Measurements from ENCODE around the gene ATP13A3.

Gene ATP13A3

DNA sequence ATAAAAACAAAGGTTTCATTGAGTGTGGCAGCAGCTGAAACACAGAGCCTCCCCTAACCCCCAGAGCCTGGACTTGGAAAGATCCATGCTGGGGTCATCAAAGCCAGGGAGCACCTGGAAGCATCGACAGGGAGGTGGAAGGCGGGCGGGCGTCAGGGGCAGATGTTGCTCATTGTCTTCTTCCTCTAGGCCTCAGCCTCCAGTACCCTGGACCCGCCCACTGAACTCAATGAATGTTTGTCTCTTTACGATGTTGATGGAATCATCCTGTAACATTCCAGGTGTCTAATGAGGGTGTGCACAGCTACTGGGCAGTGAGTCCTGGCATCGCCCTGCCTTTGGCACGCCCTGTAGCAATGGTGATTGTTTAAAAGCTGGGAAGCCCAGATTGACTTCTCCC, 97.5 kb downstream of the ATP13A3 start:
- no peaks in the 10 kb centered on the region for H3K36me3 Mint-ChIP-seq (ENCODE audit: insufficient read depth)

DNA sequence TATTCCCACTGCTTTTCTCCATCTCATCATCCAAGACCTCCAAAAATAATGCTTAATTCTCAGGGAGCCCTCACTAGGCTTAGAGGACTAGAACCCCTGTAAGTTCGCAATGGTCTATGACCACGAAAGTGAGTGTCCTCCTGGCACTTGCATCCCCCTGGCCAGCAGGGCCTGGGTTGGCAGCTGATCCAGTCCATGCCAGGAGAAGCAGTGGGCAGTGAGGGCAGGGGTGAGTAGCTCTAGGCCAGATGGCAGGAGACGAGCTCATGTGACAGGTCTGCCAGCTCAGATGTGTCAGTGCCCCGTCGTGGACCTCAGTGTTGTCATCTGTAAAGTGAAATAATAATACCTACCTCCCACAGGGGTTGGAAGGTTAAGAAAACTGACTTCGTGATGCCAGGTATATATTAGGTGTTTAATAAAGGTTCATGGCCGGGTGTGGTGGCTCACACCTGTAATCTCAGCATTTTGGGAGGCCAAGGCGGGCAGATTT, 98.8 kb downstream of the ATP13A3 start:
- Mint-ChIP-seq H3K9me3 (no peaks in the 10 kb centered on the region), H3K27ac (ENCODE audit: low read depth) (no peak overlapping the region), H3K27me3 (peaks cover 56% of the 10 kb centered on the region), H3K4me1 (no peaks in the 10 kb centered on the region), H3K4me3 (no peak overlapping the region), H3K36me3 (ENCODE audit: insufficient read depth) (no peaks in the 10 kb centered on the region)
- ATAC-seq (replicated peaks; ENCODE audit: extremely low read depth, poor library complexity, severe bottlenecking) (no peak), DNase-seq (ENCODE audit: low spot score in 2 of 2) (no peak)

More for the DNA sequence above, 97.5 kb downstream of the ATP13A3 start:
- no peak overlapping the region for H3K4me3 Mint-ChIP-seq
- DNase-seq (ENCODE audit: low spot score in 2 of 2), result no peak
- H3K9me3 Mint-ChIP-seq, result no peaks in the 10 kb centered on the region
- ATAC-seq (replicated peaks; ENCODE audit: extremely low read depth, poor library complexity, severe bottlenecking), result no peak
- no peak overlapping the region for H3K27ac Mint-ChIP-seq (ENCODE audit: low read depth)
- H3K4me1 Mint-ChIP-seq, result no peaks in the 10 kb centered on the region
- peaks cover 44% of the 10 kb centered on the region for H3K27me3 Mint-ChIP-seq

DNA sequence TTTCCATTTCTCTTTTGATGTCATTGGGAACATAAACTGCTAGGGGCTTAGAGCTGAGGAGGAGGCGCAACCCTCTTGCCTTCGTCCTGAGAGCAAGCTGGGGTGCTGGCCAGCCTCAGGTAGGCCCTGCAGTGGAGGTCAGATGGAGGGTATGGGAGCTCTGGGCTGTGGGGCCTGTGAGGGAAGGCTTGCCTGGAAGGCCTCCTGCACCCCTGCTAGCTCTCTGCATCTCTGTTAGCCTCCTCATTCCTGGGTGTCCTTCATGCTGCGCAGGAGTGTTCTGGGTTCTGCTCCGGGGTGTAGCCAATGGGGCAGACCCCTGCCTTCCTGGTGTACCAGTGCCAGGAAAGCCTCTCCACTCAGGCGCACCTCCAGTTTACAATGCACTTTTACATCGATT, 99.5 kb downstream of the ATP13A3 start:
- ATAC-seq (replicated peaks; ENCODE audit: extremely low read depth, poor library complexity, severe bottlenecking), result no peak
- no peak overlapping the region for H3K4me3 Mint-ChIP-seq
- H3K27ac Mint-ChIP-seq (ENCODE audit: low read depth), result no peak overlapping the region
- peaks cover 63% of the 10 kb centered on the region for H3K27me3 Mint-ChIP-seq
- no peak for DNase-seq (ENCODE audit: low spot score in 2 of 2)
- H3K9me3 Mint-ChIP-seq, result no peaks in the 10 kb centered on the region
- no peaks in the 10 kb centered on the region for H3K36me3 Mint-ChIP-seq (ENCODE audit: insufficient read depth)
- no peaks in the 10 kb centered on the region for H3K4me1 Mint-ChIP-seq

DNA sequence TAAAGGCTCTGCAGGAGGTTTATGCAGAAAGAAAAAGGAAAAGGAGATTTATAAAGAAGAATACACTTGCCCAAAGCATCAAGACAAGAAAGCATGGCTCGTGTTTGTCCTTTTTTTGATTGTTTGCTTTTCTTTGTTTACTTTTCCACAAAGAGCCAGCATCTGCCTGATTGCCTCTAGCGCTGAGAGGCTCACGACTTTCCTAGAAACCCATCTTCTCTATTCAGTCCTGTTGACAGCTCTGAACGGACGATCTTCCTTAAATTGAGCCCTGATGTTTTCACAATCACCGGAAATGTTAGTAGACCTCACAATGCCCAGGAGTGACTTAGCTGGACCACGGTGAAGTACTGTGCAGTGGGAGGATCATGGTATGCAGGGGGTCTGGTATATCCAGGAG, 100.2 kb downstream of the ATP13A3 start:
- H3K27ac Mint-ChIP-seq (ENCODE audit: low read depth), result no peak overlapping the region
- peaks cover 65% of the 10 kb centered on the region for H3K27me3 Mint-ChIP-seq

DNA sequence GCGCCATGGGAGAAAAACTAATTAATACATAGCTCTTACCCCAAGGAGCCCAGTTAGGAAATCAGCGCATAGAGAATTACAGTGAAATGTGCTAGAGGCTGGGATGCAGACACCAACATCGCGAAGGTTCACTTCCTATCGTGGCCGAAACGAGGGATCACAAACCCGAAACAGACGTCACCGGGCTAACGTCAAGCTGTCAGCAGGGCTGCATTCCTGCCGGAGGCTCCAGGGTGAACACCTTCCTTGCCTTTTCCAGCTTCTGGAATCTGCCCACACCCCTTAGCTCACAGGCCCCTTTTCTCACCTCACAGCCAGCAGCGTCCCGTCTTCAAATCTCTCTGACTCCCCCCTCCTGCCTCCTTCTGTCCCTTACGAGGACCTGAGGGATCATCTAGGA, 100.7 kb downstream of the ATP13A3 start:
- no peak overlapping the region for H3K4me3 Mint-ChIP-seq
- H3K27ac Mint-ChIP-seq (ENCODE audit: low read depth), result no peak overlapping the region
- no peaks in the 10 kb centered on the region for H3K4me1 Mint-ChIP-seq
- no peaks in the 10 kb centered on the region for H3K9me3 Mint-ChIP-seq
- no peaks in the 10 kb centered on the region for H3K36me3 Mint-ChIP-seq (ENCODE audit: insufficient read depth)
- DNase-seq (ENCODE audit: low spot score in 2 of 2) (no peak), ATAC-seq (replicated peaks; ENCODE audit: extremely low read depth, poor library complexity, severe bottlenecking) (no peak)
- H3K27me3 Mint-ChIP-seq, result peaks cover 65% of the 10 kb centered on the region

More for the DNA sequence above, 100.2 kb downstream of the ATP13A3 start:
- H3K36me3 Mint-ChIP-seq (ENCODE audit: insufficient read depth), result no peaks in the 10 kb centered on the region
- no peak overlapping the region for H3K4me3 Mint-ChIP-seq
- no peak for DNase-seq (ENCODE audit: low spot score in 2 of 2)
- H3K9me3 Mint-ChIP-seq, result no peaks in the 10 kb centered on the region
- no peaks in the 10 kb centered on the region for H3K4me1 Mint-ChIP-seq
- ATAC-seq (replicated peaks; ENCODE audit: extremely low read depth, poor library complexity, severe bottlenecking), result no peak

DNA sequence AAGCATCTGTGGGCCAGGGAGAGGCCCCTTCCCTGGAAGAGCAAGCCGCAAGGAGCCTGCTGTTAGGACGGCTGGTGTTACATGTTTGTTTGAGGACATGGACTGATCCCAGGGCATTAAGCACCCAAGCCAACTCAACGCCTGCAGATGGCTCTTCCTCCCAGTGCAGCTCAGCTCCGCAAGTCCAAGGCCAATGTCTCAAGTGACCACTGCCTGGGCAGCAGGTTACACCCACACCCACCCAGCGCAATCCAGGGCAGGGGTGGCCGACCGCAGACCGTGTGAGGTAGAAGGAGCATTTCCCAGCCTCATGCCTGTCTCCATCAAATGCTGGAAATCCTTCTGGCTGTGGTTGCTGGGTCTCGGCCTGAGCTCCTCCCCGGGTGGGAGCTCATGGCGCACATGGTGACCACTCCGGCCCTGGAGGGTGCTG, 102.2 kb downstream of the ATP13A3 start:
- H3K27me3 Mint-ChIP-seq, result peaks cover 65% of the 10 kb centered on the region
- ATAC-seq (replicated peaks; ENCODE audit: extremely low read depth, poor library complexity, severe bottlenecking), result no peak
- DNase-seq (ENCODE audit: low spot score in 2 of 2), result no peak
- no peaks in the 10 kb centered on the region for H3K9me3 Mint-ChIP-seq
- H3K4me1 Mint-ChIP-seq, result no peaks in the 10 kb centered on the region
- no peaks in the 10 kb centered on the region for H3K36me3 Mint-ChIP-seq (ENCODE audit: insufficient read depth)
- H3K4me3 Mint-ChIP-seq, result no peak overlapping the region
- no peak overlapping the region for H3K27ac Mint-ChIP-seq (ENCODE audit: low read depth)

DNA sequence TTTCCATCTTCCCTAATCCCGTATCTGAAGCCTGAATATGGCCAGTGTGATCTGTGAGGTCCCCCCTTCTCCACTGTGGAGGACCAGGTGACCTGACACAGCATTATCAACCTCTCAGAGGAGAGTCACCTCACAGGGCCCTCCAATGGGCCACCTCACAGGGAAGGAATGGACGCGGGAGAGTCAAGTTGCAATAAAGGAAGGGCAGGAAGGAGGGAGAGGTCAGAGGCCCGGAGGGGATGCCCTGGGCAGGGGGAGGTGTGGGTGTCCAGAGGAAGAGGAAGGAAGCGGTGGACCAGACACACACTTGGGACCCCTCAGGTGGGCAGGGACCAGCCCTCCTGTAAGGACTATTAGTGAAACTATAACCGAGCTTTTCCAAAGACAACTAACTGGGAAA, 102.6 kb downstream of the ATP13A3 start:
- H3K9me3 Mint-ChIP-seq, result no peaks in the 10 kb centered on the region
- DNase-seq (ENCODE audit: low spot score in 2 of 2), result no peak

DNA sequence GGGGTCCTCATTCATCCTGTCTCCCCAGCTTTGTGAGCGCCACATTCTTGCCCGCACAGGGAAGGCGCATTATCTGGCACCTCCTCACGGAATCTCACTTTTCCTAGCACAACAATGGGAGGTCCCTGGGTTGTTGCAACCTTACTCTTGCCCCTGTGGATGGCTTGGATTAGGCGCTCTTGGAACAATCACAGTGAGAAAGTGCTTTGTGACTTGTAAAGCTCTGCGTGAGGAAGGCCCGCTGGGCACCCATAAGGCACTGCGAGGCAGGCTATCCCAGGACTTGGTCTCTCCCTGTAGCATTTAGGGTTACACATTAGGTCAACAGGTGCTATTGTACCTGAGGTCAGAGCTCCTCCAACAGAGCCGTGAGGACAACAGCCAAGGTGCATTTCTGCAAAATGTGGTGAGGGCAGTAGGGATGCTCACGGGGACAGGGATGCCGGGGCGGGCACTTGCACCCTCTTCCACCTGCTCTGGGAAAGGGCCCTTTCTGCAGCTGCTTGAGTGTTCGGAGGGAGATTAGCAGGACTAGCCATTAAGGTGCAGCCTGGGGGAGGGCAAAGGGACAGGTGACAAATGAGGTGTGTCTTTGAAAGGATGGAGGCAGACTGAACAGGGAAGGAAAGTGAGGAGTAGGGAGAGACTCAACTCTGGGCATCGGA, 103.4 kb downstream of the ATP13A3 start:
- H3K9me3 Mint-ChIP-seq, result no peaks in the 10 kb centered on the region
- DNase-seq (ENCODE audit: low spot score in 2 of 2) (no peak), ATAC-seq (replicated peaks; ENCODE audit: extremely low read depth, poor library complexity, severe bottlenecking) (no peak)
- H3K4me3 Mint-ChIP-seq, result no peak overlapping the region
- no peak overlapping the region for H3K27ac Mint-ChIP-seq (ENCODE audit: low read depth)
- no peaks in the 10 kb centered on the region for H3K36me3 Mint-ChIP-seq (ENCODE audit: insufficient read depth)
- H3K27me3 Mint-ChIP-seq, result peaks cover 74% of the 10 kb centered on the region
- H3K4me1 Mint-ChIP-seq, result no peaks in the 10 kb centered on the region

More for the DNA sequence above, 102.6 kb downstream of the ATP13A3 start:
- H3K27me3 Mint-ChIP-seq, result peaks cover 67% of the 10 kb centered on the region
- H3K4me1 Mint-ChIP-seq, result no peaks in the 10 kb centered on the region
- no peaks in the 10 kb centered on the region for H3K36me3 Mint-ChIP-seq (ENCODE audit: insufficient read depth)
- H3K4me3 Mint-ChIP-seq, result no peak overlapping the region
- ATAC-seq (replicated peaks; ENCODE audit: extremely low read depth, poor library complexity, severe bottlenecking), result no peak
- no peak overlapping the region for H3K27ac Mint-ChIP-seq (ENCODE audit: low read depth)

DNA sequence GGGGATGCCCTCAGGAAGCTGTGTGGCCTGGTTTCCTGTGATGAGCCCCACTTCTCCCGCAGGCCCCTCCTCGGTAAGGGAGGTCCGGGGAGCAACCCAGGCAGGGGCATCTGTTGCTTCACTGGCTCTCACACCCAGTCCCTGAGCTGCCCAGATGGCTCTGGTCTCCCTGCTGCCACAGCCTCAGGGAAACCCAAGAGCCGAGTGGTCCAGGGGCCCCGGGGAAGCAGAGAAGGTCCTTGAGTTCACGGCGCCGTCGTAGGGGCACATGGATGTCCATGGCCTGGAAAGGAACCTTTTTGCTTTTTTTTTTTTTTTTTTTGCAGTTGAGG, 103.9 kb downstream of the ATP13A3 start:
- ATAC-seq (replicated peaks; ENCODE audit: extremely low read depth, poor library complexity, severe bottlenecking) (no peak), DNase-seq (ENCODE audit: low spot score in 2 of 2) (no peak)
- no peak overlapping the region for H3K27ac Mint-ChIP-seq (ENCODE audit: low read depth)
- no peaks in the 10 kb centered on the region for H3K4me1 Mint-ChIP-seq
- no peaks in the 10 kb centered on the region for H3K9me3 Mint-ChIP-seq
- H3K4me3 Mint-ChIP-seq, result no peak overlapping the region
- H3K36me3 Mint-ChIP-seq (ENCODE audit: insufficient read depth), result no peaks in the 10 kb centered on the region
- peaks cover 76% of the 10 kb centered on the region for H3K27me3 Mint-ChIP-seq

DNA sequence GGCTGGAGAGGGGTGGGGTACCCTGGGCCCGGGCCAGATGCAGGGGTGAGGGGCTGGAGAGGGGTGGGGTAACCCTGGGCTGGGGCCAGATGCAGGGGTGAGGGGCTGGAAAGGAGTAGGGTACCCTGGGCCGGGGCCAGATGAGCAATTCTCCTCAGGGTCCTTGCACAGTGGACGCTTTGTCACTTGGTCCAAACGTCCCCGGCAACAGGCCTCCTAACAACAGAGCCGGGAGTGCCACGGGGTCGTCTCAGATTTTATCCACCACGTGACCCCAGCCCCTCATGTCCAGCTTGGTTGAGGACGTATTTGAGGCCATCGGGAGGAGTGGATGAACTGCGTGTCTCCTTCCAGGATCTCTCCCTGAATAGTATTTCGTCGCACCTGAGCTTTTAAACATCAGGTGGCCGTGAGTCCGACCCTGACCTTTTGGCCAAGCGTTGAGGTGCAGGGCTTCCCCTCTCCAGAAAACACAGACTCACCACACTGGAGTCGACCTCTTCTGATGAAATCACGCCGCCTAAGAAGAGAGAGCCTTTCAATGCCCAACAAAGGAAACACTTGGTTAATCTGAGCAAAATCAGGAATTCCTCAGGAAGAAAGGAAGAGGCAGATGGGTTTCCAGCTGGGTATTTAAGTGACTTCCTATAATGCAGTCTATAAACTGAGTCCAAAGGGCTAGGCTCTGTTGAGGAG, 104.5 kb downstream of the ATP13A3 start:
- DNase-seq (ENCODE audit: low spot score in 2 of 2) (no peak), ATAC-seq (replicated peaks; ENCODE audit: extremely low read depth, poor library complexity, severe bottlenecking) (no peak)
- peaks cover 71% of the 10 kb centered on the region for H3K27me3 Mint-ChIP-seq
- no peaks in the 10 kb centered on the region for H3K36me3 Mint-ChIP-seq (ENCODE audit: insufficient read depth)
- no peak overlapping the region for H3K27ac Mint-ChIP-seq (ENCODE audit: low read depth)
- no peak overlapping the region for H3K4me3 Mint-ChIP-seq
- no peaks in the 10 kb centered on the region for H3K4me1 Mint-ChIP-seq
- no peaks in the 10 kb centered on the region for H3K9me3 Mint-ChIP-seq

DNA sequence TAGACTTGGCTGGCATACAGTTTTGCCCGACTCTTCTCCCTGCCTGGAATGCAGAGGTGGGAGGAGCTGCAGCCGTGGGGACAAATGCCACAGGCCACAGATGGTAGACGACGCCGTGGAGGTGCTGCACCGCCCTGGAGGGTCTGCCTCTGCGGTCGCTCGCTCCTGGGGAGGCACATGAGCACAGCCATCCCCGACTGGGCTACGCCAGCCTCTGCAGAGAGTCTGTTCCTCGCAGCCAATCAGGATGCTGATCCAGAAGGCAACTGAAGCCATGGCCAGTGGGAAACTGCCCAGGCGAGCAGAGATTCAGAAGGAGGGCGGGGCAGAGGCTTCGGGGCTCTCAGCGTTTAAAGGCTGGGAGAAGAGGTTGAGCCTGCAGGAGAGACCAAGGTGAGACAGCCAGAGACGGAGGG, 105.3 kb downstream of the ATP13A3 start:
- ATAC-seq (replicated peaks; ENCODE audit: extremely low read depth, poor library complexity, severe bottlenecking), result no peak
- Mint-ChIP-seq H3K4me1 (no peaks in the 10 kb centered on the region), H3K9me3 (no peaks in the 10 kb centered on the region), H3K4me3 (no peak overlapping the region), H3K36me3 (ENCODE audit: insufficient read depth) (no peaks in the 10 kb centered on the region), H3K27me3 (peaks cover 71% of the 10 kb centered on the region), H3K27ac (ENCODE audit: low read depth) (no peak overlapping the region)
- no peak for DNase-seq (ENCODE audit: low spot score in 2 of 2)

DNA sequence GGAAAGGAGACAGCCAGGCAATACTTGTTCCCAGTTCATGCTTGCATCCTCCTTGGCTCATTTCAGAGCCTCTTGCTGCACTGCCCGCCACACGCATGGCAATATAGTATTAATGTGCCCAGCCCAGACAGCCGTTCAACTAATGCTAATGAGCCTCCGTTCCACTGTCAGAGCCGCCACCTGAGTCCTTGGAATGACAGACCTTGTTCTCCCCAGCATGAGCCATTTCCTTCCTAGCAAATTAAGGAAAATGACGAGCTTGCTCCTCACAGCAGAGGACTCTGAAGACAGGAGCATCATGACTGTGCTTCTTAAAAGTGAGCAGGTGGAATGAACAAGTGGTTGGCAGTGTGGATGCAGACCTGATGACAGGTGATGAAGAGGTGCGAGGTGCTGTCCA, 106.5 kb downstream of the ATP13A3 start:
- Mint-ChIP-seq H3K36me3 (ENCODE audit: insufficient read depth) (no peaks in the 10 kb centered on the region), H3K9me3 (no peaks in the 10 kb centered on the region), H3K4me3 (no peak overlapping the region), H3K27ac (ENCODE audit: low read depth) (no peak overlapping the region), H3K27me3 (peaks cover 77% of the 10 kb centered on the region), H3K4me1 (no peaks in the 10 kb centered on the region)
- ATAC-seq (replicated peaks; ENCODE audit: extremely low read depth, poor library complexity, severe bottlenecking), result no peak
- DNase-seq (ENCODE audit: low spot score in 2 of 2), result no peak

DNA sequence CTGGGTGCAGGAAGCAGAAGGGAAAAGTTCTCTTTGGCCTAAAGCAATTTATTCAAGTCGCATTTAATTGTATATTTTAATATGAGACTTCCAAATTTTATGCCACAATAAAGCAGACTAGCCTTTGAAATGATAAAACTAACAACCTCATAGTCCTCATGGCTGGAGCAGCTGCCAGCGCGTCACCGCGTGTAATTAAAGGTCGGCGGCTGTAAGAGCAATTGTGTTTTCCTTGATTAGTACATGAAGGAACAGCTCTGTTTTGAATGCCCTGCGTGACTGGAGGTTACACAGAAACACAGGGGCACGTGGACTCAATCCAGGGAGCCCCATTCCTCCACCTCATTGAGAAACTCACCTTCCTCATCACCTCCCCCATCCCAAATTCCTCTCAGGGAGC, 107.2 kb downstream of the ATP13A3 start:
- Mint-ChIP-seq H3K4me3 (no peak overlapping the region), H3K9me3 (no peaks in the 10 kb centered on the region), H3K36me3 (ENCODE audit: insufficient read depth) (no peaks in the 10 kb centered on the region), H3K27me3 (peaks cover 77% of the 10 kb centered on the region), H3K4me1 (no peaks in the 10 kb centered on the region), H3K27ac (ENCODE audit: low read depth) (no peak overlapping the region)
- ATAC-seq (replicated peaks; ENCODE audit: extremely low read depth, poor library complexity, severe bottlenecking), result no peak
- DNase-seq (ENCODE audit: low spot score in 2 of 2), result no peak
